HG02840 (cell line): ENCODE results near the gene KAT7.
"Not testable (repeated sequence)": the region's sequence is repeated elsewhere in the genome, so short reads cannot be mapped to it uniquely, and the experiment has no call there.

Experiments
- ATAC-seq: cut with Tn5 transposase; IDR thresholded peaks from one replicate; pipeline ENCODE4 v1.9.1; 2021; ENCODE audit warnings: mild to moderate bottlenecking, moderate library complexity, moderate number of reproducible peaks; ENCODE audit not compliant: unreplicated experiment, low FRiP score

KAT7 gene

GRCh38 chr17:49795372-49795771 is 6.9 kb downstream of the KAT7 start:
- ATAC-seq = no peak

- no peak for ATAC-seq
Observed at GRCh38 chr17:49798182-49798581, 9.7 kb downstream of the KAT7 start.

- no peak for ATAC-seq
Observed at GRCh38 chr17:49798738-49799137, 10.3 kb downstream of the KAT7 start.

- ATAC-seq = no peak
Observed at GRCh38 chr17:49809056-49809455, 20.6 kb downstream of the KAT7 start.

- ATAC-seq = no peak
Observed at GRCh38 chr17:49814781-49815529, 26.5 kb downstream of the KAT7 start.

- no peak for ATAC-seq
Observed at GRCh38 chr17:49815761-49816281, 27.3 kb downstream of the KAT7 start.

- no peak for ATAC-seq
Observed at GRCh38 chr17:49817993-49818392, 29.5 kb downstream of the KAT7 start.

- no peak for ATAC-seq
Observed at GRCh38 chr17:49819138-49819537, 30.7 kb downstream of the KAT7 start.

- no peak for ATAC-seq
Observed at GRCh38 chr17:49819651-49820050, 31.2 kb downstream of the KAT7 start.

- ATAC-seq = no peak
Observed at GRCh38 chr17:49820773-49821172, 32.3 kb downstream of the KAT7 start.

GRCh38 chr17:49821466-49821865 is 33.0 kb downstream of the KAT7 start:
- no peak for ATAC-seq

GRCh38 chr17:49821916-49822315 is 33.4 kb downstream of the KAT7 start:
- no peak for ATAC-seq

- ATAC-seq = no peak
Observed at GRCh38 chr17:49822829-49823228, 34.3 kb downstream of the KAT7 start.

GRCh38 chr17:49823614-49824013 is 35.1 kb downstream of the KAT7 start:
- no peak for ATAC-seq

- no peak for ATAC-seq
Observed at GRCh38 chr17:49825645-49826044, 37.2 kb downstream of the KAT7 start.

GRCh38 chr17:49828325-49828724 is 39.8 kb downstream of the KAT7 start:
- not testable (repeated sequence) for ATAC-seq

GRCh38 chr17:49829026-49829425 is 40.5 kb downstream of the KAT7 start:
- ATAC-seq = no peak

- no peak for ATAC-seq
Observed at GRCh38 chr17:49830605-49831004, 42.1 kb downstream of the KAT7 start.

- ATAC-seq = no peak
Observed at GRCh38 chr17:49832840-49833599, 44.5 kb downstream of the KAT7 start.

- no peak for ATAC-seq
Observed at GRCh38 chr17:49834118-49834743, 45.8 kb downstream of the KAT7 start.

GRCh38 chr17:49835472-49835871 is 47.0 kb downstream of the KAT7 start:
- ATAC-seq = no peak
